Raji (cell line): ENCODE data around the gene ITPRID2.

Experiments used
- POLR2A ChIP-seq: IDR thresholded peaks from 2 replicates; pipeline ENCODE4 v1.6.1; 2011; ENCODE audit warnings: low read depth, low read length, control low read depth; ENCODE audit not compliant: insufficient read depth

The ITPRID2 gene

GRCh38 chr2:181962142-181962541 lies 70.6 kb downstream of the ITPRID2 start:
- no peak for TF ChIP-seq POLR2A

- no peak for TF ChIP-seq POLR2A
These were observed 78.7 kb downstream of the ITPRID2 start for GRCh38 chr2:181970160-181970794.

DNA sequence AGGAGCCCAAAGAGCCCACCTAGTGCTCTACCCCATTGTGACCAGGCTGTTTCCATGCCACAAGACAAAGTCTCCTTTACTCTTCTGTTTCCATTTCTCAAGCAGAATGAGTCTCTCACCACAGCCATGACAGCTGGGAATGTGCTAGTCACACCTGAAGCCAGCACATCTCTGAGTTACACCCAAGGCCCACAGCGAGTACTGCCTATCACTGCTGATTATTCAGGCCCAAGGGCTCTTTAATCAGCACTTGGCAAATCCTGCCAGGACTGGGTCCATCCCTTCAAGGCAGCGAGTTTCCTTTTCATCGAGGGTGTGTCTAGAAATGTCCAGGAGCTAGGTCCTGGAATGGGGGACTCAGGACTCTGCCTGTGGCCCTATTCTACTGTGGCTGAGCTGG lies 79.5 kb downstream of the ITPRID2 start:
- no peak for TF ChIP-seq POLR2A

GRCh38 chr2:181972431-181973170 lies 81.1 kb downstream of the ITPRID2 start:
- TF ChIP-seq POLR2A: no peak

DNA sequence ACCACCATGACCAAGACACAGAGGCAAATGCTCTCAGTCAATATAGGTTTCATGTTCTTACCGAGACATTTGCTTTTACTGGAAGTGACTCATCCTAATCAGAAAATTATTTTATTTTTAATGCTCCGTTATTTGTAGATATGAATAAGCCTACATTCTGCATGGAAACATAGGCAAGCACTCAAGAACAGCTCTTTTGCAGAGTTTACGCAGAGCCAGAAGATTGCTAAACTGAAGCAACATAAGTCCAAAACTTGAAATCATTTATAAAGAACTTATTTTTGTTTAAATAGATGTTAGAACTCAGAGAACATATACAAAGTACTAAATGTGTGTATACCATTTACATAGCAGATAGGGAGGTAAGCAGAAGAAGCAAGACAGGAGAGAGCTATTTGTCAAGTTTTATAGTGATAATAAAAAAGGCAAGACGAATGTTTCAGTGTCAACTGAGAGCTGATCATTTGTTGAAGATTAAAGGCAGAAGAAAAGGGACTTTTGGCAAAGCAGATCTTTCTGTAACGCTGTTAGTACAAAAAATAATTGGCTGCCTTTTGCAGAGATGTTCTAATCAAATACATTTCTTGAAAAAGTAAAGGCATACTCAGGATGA lies 81.7 kb downstream of the ITPRID2 start:
- no peak for TF ChIP-seq POLR2A

DNA sequence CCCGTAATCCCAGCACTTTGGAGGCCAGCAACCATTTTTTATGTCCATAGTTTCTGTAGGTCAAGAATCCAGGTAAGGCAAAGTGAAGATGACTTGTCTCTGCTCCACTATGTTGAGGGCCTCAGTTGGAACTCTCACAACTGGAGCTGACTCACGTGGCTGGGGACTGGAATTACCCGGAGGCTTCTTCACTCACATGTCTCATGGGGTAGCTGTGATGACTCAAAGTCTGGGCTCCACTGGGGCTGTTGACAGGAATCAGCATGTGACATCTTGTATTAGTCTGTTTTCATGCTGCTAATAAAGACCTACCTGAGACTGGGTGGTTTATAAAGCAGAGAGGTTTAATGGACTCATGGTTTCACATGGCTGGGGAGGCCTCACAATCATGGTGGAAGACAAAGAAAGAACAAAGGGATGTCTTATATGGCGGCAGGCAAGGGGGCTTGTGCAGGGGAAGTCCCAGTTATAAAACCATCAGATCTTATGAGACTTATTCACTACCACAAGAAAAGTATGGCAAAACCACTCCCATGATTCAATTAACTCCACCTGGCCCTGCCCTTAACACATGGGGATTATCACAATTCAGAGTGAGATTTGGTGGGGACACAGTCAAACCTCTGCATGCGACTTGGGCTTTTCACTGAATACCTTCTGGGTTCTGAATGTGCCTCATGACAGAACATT lies 86.3 kb downstream of the ITPRID2 start:
- no peak for TF ChIP-seq POLR2A

DNA sequence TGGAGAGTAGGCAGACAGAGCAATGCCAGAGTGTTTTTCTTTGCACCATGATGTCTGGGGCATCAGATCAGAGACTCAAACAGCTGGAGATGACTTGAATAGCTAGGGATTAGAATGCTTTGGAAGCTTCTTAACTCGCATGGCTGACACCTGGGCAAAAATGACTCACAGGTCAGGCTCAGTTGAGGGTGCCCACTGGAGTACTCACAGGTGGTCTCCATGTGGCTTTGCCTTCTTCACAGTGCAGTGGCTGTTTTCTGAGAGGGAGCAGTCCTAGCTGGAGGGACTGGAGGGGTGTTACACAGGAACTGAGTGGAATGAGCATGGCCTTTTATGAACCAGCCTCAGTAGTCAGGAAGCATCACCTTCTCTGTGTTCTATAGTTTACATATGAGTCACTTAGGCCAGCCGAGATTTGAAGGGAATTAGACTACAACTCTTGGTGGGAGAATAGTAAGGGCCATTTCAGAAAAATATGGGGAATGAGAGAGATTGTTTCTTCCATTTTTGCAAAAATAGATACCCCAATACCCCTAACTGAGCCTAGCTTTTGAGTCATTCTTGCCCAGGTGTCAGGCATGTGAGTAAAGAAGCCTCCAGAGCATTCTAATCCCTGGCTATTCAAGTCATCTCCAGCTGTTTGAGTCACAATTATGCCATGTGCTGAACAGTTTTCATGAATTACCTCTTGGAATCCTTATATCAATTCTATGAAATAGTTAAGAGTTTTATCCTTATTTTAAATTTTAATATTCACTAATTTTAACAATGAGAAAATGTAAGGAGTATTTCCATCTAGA lies 87.0 kb downstream of the ITPRID2 start:
- TF ChIP-seq POLR2A: no peak
